Astrocyte (in vitro differentiated cells and primary cell): ENCODE data around the gene CLOCK.

Experiments
- CTCF ChIP-seq: IDR thresholded peaks from 2 replicates; pipeline ENCODE4 v1.5.1; 2011; ENCODE audit warnings: low read depth, mild to moderate bottlenecking, inconsistent platforms, low read length, moderate library complexity; ENCODE audit not compliant: insufficient read depth
- EZH2 ChIP-seq: IDR thresholded peaks from 2 replicates; pipeline ENCODE4 v1.6.1; 2012; ENCODE audit warnings: mild to moderate bottlenecking, low read length, inconsistent platforms; ENCODE audit not compliant: insufficient read depth

- TF ChIP-seq CTCF, result no peak
- TF ChIP-seq EZH2, result no peak
Measured at GRCh38 chr4:55491486-55491885, 55.2 kb downstream of the CLOCK start.
